Heart left ventricle (tissue), 13 donors: ENCODE data around the gene CALM1.

Experiments
- CTCF ChIP-seq, 12 donors: fragments of 200-600 bp; sonication (generic) in 4 of 12; IDR thresholded peaks; one replicate each; pipeline versions ENCODE4 v1.5.0 to v1.8.0; 2018 to 2022; ENCODE audit warnings: antibody characterized with exemption in 12 of 12, mild to moderate bottlenecking in 5 of 12
- POLR2A ChIP-seq, 2 donors: fragments of 450-650 bp; IDR thresholded peaks; one replicate each; pipeline ENCODE4 v1.6.1; 2017; ENCODE audit warnings: antibody characterized with exemption in 2 of 2, mild to moderate bottlenecking in 2 of 2, moderate library complexity in 2 of 2
- donor health status: ischemic (EF 13 %, LVEDD 7.1; RV severe dilation, severe dysfunction).
- donor health status: DM: no; HTN: yes; CAD: no.
- donor health status: DM: no; HTN: no; CAD: no.
- donor health status: ischemic (EF 25% LVEDD 6.9; RV normal size, moderate dysfunction).
- donor health status: ischemic (EF 25% LVEDD 5.7; RV mildly dilated, moderate dysfunction).
- donor health status: ischemic (EF 35%, LVEDD 5.7; RV mildly dilated, moderate dysfunction).
- donor health status: nonischemic (EF 11% LVEDD 7.7; RV severe dilation, severe dysfunction).
- donor health status: DM: yes; HTN: yes; CAD: no.
- donor health status: PGD.
- donor health status: ischemic (EF 29% LVEDD 5.4; RV normal size, mild dysfunction).
- donor health status: nonischemic (EF 23%, LVEDD 6.1; RV moderate dilation, normal function).

- TF ChIP-seq CTCF (IDR thresholded peaks at IDR 0.05) = no peak
- no peak for TF ChIP-seq POLR2A (IDR thresholded peaks at IDR 0.05)
These were observed 51.1 kb downstream of the CALM1 start for GRCh38 chr14:90447720-90448497.
